Measurements from ENCODE around the gene NFASC. TPM values are rescaled to one million over a fixed set of nuclear protein-coding genes. Genes with fewer than 3 reads are reported as not detected.

NFASC gene
- total RNA-seq, 5 donors from 2014 or later (not counting 1 experiment from before 2014, with no cell fraction given): 0.13 to 0.35 (median 0.19) TPM; not detected in 2

GRCh38 chr1:205062895-205063294 is 192.2 kb downstream of the NFASC start:
- POLR2A ChIA-PET: no interaction called here
- Histone ChIP-seq H3K4me3 (ENCODE audit: control insufficient read depth in 1 of 2, extremely low read depth in 1 of 2, low read length in 1 of 2) (no peak overlapping the region), H3K27ac (ENCODE audit: low read length) (no peak overlapping the region), H3K4me1 (ENCODE audit: control insufficient read depth in 1 of 2, extremely low read depth in 1 of 2, insufficient read depth in 2 of 2, low read length in 2 of 2) (peaks cover 0 to 7% of the 10 kb centered on the region in 2 experiments), H3K27me3 (replicated peaks in 1 of 2; ENCODE audit: control insufficient read depth in 2 of 2, extremely low read depth in 1 of 2, insufficient read depth in 2 of 2, low read length in 1 of 2) (peaks cover 0 to 7% of the 10 kb centered on the region in 2 experiments), H3K36me3 (ENCODE audit: control insufficient read depth in 2 of 2, extremely low read depth in 1 of 2, insufficient read depth in 1 of 2, low read length in 1 of 2) (no peaks in the 10 kb centered on the region), H3K9me3 (no peaks in the 10 kb centered on the region)
- H3K4me3 Mint-ChIP-seq: no peak overlapping the region
- H3K36me3 Mint-ChIP-seq: no peaks in the 10 kb centered on the region
- no peak overlapping the region for H3K27ac Mint-ChIP-seq
- H3K27me3 Mint-ChIP-seq: no peaks in the 10 kb centered on the region
- no peaks in the 10 kb centered on the region for H3K4me1 Mint-ChIP-seq
- H3K9me3 Mint-ChIP-seq: no peaks in the 10 kb centered on the region
- CTCF ChIA-PET: interaction anchor here (1.1 to 2.3 kb wide), 2 partner anchors 74 to 86 kb away, joined by 4 to 11 read pairs; no protein-coding TSS in a partner anchor
- ATAC-seq (replicated peaks in 1 of 4) (no peak), DNase-seq (no peak)
- WGBS (ENCODE audit: insufficient coverage): no CpG with 5 or more reads among the region's 3 CpGs

- H3K36me3 Mint-ChIP-seq: no peaks in the 10 kb centered on the region
- no peaks in the 10 kb centered on the region for H3K4me1 Mint-ChIP-seq
- ATAC-seq (replicated peaks in 1 of 4) (no peak), DNase-seq (no peak)
- 94% methylated on average over 11 of the region's 11 CpGs for WGBS (ENCODE audit: insufficient coverage)
- no peaks in the 10 kb centered on the region for H3K9me3 ChIP-seq
- no peaks in the 10 kb centered on the region for H3K36me3 ChIP-seq (ENCODE audit: control insufficient read depth in 2 of 2, extremely low read depth in 1 of 2, insufficient read depth in 1 of 2, low read length in 1 of 2)
- no peak overlapping the region for H3K4me3 ChIP-seq (ENCODE audit: control insufficient read depth in 1 of 2, extremely low read depth in 1 of 2, low read length in 1 of 2)
- ChIA-PET POLR2A (no interaction called here), CTCF (no interaction called here)
- no peak overlapping the region for H3K4me3 Mint-ChIP-seq
- no peak overlapping the region for H3K27ac ChIP-seq (ENCODE audit: low read length)
- no peaks in the 10 kb centered on the region for H3K9me3 Mint-ChIP-seq
- no peaks in the 10 kb centered on the region for H3K27me3 Mint-ChIP-seq
- no peak overlapping the region for H3K27ac Mint-ChIP-seq
- H3K4me1 ChIP-seq (ENCODE audit: control insufficient read depth in 1 of 2, extremely low read depth in 1 of 2, insufficient read depth in 2 of 2, low read length in 2 of 2): peaks cover 0 to 7% of the 10 kb centered on the region in 2 experiments
- peaks cover 0 to 7% of the 10 kb centered on the region in 2 experiments for H3K27me3 ChIP-seq (replicated peaks in 1 of 2; ENCODE audit: control insufficient read depth in 2 of 2, extremely low read depth in 1 of 2, insufficient read depth in 2 of 2, low read length in 1 of 2)
Observed at GRCh38 chr1:205064301-205064700, 193.6 kb downstream of the NFASC start.

GRCh38 chr1:205064741-205065316 is 194.2 kb downstream of the NFASC start:
- Mint-ChIP-seq H3K27me3 (no peaks in the 10 kb centered on the region), H3K4me3 (no peak overlapping the region), H3K27ac (no peak overlapping the region), H3K4me1 (no peaks in the 10 kb centered on the region), H3K9me3 (no peaks in the 10 kb centered on the region), H3K36me3 (no peaks in the 10 kb centered on the region)
- ChIA-PET POLR2A (no interaction called here), CTCF (no interaction called here)
- WGBS (ENCODE audit: insufficient coverage): 79% methylated on average over 8 of the region's 9 CpGs
- H3K4me1 ChIP-seq (ENCODE audit: control insufficient read depth in 1 of 2, extremely low read depth in 1 of 2, insufficient read depth in 2 of 2, low read length in 2 of 2): peaks cover 0 to 7% of the 10 kb centered on the region in 2 experiments
- H3K27me3 ChIP-seq (replicated peaks in 1 of 2; ENCODE audit: control insufficient read depth in 2 of 2, extremely low read depth in 1 of 2, insufficient read depth in 2 of 2, low read length in 1 of 2): peaks cover 0 to 7% of the 10 kb centered on the region in 2 experiments
- H3K9me3 ChIP-seq: no peaks in the 10 kb centered on the region
- no peak overlapping the region for H3K27ac ChIP-seq (ENCODE audit: low read length)
- no peak for ATAC-seq (replicated peaks in 1 of 4)
- no peak for DNase-seq
- H3K36me3 ChIP-seq (ENCODE audit: control insufficient read depth in 2 of 2, extremely low read depth in 1 of 2, insufficient read depth in 1 of 2, low read length in 1 of 2): no peaks in the 10 kb centered on the region
- H3K4me3 ChIP-seq (ENCODE audit: control insufficient read depth in 1 of 2, extremely low read depth in 1 of 2, low read length in 1 of 2): no peak overlapping the region

GRCh38 chr1:205065666-205066065 is 195.0 kb downstream of the NFASC start:
- Mint-ChIP-seq H3K36me3 (no peaks in the 10 kb centered on the region), H3K27ac (no peak overlapping the region), H3K4me1 (no peaks in the 10 kb centered on the region), H3K27me3 (no peaks in the 10 kb centered on the region), H3K4me3 (no peak overlapping the region), H3K9me3 (no peaks in the 10 kb centered on the region)
- DNase-seq (no peak), ATAC-seq (replicated peaks in 1 of 4) (no peak)
- Histone ChIP-seq H3K4me3 (ENCODE audit: control insufficient read depth in 1 of 2, extremely low read depth in 1 of 2, low read length in 1 of 2) (no peak overlapping the region), H3K9me3 (no peaks in the 10 kb centered on the region), H3K4me1 (ENCODE audit: control insufficient read depth in 1 of 2, extremely low read depth in 1 of 2, insufficient read depth in 2 of 2, low read length in 2 of 2) (peaks cover 0 to 7% of the 10 kb centered on the region in 2 experiments), H3K27me3 (replicated peaks in 1 of 2; ENCODE audit: control insufficient read depth in 2 of 2, extremely low read depth in 1 of 2, insufficient read depth in 2 of 2, low read length in 1 of 2) (peaks cover 0 to 7% of the 10 kb centered on the region in 2 experiments), H3K36me3 (ENCODE audit: control insufficient read depth in 2 of 2, extremely low read depth in 1 of 2, insufficient read depth in 1 of 2, low read length in 1 of 2) (no peaks in the 10 kb centered on the region), H3K27ac (ENCODE audit: low read length) (no peak overlapping the region)
- 92% methylated on average over 12 of the region's 14 CpGs for WGBS (ENCODE audit: insufficient coverage)
- POLR2A ChIA-PET: no interaction called here
- CTCF ChIA-PET: no interaction called here

- no peak overlapping the region for H3K4me3 ChIP-seq (ENCODE audit: control insufficient read depth in 1 of 2, extremely low read depth in 1 of 2, low read length in 1 of 2)
- no peaks in the 10 kb centered on the region for H3K36me3 ChIP-seq (ENCODE audit: control insufficient read depth in 2 of 2, extremely low read depth in 1 of 2, insufficient read depth in 1 of 2, low read length in 1 of 2)
- H3K27ac ChIP-seq (ENCODE audit: low read length): no peak overlapping the region
- 76% methylated on average over 9 of the region's 13 CpGs for whole genome bisulfite sequencing (ENCODE audit: insufficient coverage)
- H3K27me3 Mint-ChIP-seq: no peaks in the 10 kb centered on the region
- H3K4me1 Mint-ChIP-seq: no peaks in the 10 kb centered on the region
- DNase-seq (no peak), ATAC-seq (replicated peaks in 1 of 4) (no peak)
- H3K4me1 ChIP-seq (ENCODE audit: control insufficient read depth in 1 of 2, extremely low read depth in 1 of 2, insufficient read depth in 2 of 2, low read length in 2 of 2): peaks cover 0 to 6% of the 10 kb centered on the region in 2 experiments
- no peaks in the 10 kb centered on the region for H3K9me3 Mint-ChIP-seq
- H3K9me3 ChIP-seq: no peaks in the 10 kb centered on the region
- no peaks in the 10 kb centered on the region for H3K36me3 Mint-ChIP-seq
- no peak overlapping the region for H3K27ac Mint-ChIP-seq
- POLR2A ChIA-PET: no interaction called here
- CTCF ChIA-PET: no interaction called here
- no peak overlapping the region for H3K4me3 Mint-ChIP-seq
- peaks cover 0 to 7% of the 10 kb centered on the region in 2 experiments for H3K27me3 ChIP-seq (replicated peaks in 1 of 2; ENCODE audit: control insufficient read depth in 2 of 2, extremely low read depth in 1 of 2, insufficient read depth in 2 of 2, low read length in 1 of 2)
Observed at GRCh38 chr1:205066141-205066818, 195.6 kb downstream of the NFASC start.

GRCh38 chr1:205067031-205067430 is 196.4 kb downstream of the NFASC start:
- ChIA-PET POLR2A (no interaction called here), CTCF (interaction anchor here in 1 of 2 donors (0.6 kb wide), 1 partner anchor 725 kb away, joined by 3 read pairs; no protein-coding TSS in a partner anchor)
- Mint-ChIP-seq H3K36me3 (no peaks in the 10 kb centered on the region), H3K4me1 (no peaks in the 10 kb centered on the region), H3K9me3 (no peaks in the 10 kb centered on the region), H3K4me3 (no peak overlapping the region), H3K27me3 (no peaks in the 10 kb centered on the region), H3K27ac (no peak overlapping the region)
- DNase-seq (no peak), ATAC-seq (replicated peaks in 1 of 4) (no peak)
- Histone ChIP-seq H3K27me3 (replicated peaks in 1 of 2; ENCODE audit: control insufficient read depth in 2 of 2, extremely low read depth in 1 of 2, insufficient read depth in 2 of 2, low read length in 1 of 2) (peaks cover 0 to 7% of the 10 kb centered on the region in 2 experiments), H3K4me3 (ENCODE audit: control insufficient read depth in 1 of 2, extremely low read depth in 1 of 2, low read length in 1 of 2) (no peak overlapping the region), H3K36me3 (ENCODE audit: control insufficient read depth in 2 of 2, extremely low read depth in 1 of 2, insufficient read depth in 1 of 2, low read length in 1 of 2) (no peaks in the 10 kb centered on the region), H3K27ac (ENCODE audit: low read length) (no peak overlapping the region), H3K9me3 (no peaks in the 10 kb centered on the region), H3K4me1 (ENCODE audit: control insufficient read depth in 1 of 2, extremely low read depth in 1 of 2, insufficient read depth in 2 of 2, low read length in 2 of 2) (no peaks in the 10 kb centered on the region)
- 88% methylated on average over 6 of the region's 6 CpGs for WGBS (ENCODE audit: insufficient coverage)
